Hematopoietic multipotent progenitor cell treated with erythropoietin and hydrocortisone succinate and interleukin-3 and kit ligand, for 4 days (in vitro differentiated cells): Measurements from ENCODE around the gene PAQR5.
A peak's percentile ranks its signal among the peaks of the same experiment; 100 is the strongest.
"Not testable (repeated sequence)": the region's sequence is repeated elsewhere in the genome, so short reads cannot be mapped to it uniquely, and the experiment has no call there.

Experiments used
- DNase-seq: peaks from one replicate; pipeline ENCODE4 v3.0.0-alpha.2; 2015

The PAQR5 gene

GRCh38 chr15:69358850-69359249 lies 60.1 kb downstream of the PAQR5 start:
- DNase-seq, result no peak

GRCh38 chr15:69359722-69360121 lies 61.0 kb downstream of the PAQR5 start:
- peak; percentile 58 for DNase-seq

- DNase-seq, result no peak
These were observed 61.9 kb downstream of the PAQR5 start for GRCh38 chr15:69360642-69361041.

- no peak for DNase-seq
These were observed 68.5 kb downstream of the PAQR5 start for GRCh38 chr15:69367236-69367635.

GRCh38 chr15:69369631-69370030 lies 70.9 kb downstream of the PAQR5 start:
- no peak for DNase-seq

- DNase-seq, result no peak
These were observed 74.7 kb downstream of the PAQR5 start for GRCh38 chr15:69373406-69373805.

- DNase-seq, result peak; percentile 57
These were observed 76.6 kb downstream of the PAQR5 start for GRCh38 chr15:69375151-69375790.

- DNase-seq, result no peak
These were observed 78.7 kb downstream of the PAQR5 start for GRCh38 chr15:69377216-69377970.

GRCh38 chr15:69380100-69380725 lies 81.5 kb downstream of the PAQR5 start:
- peak; percentile 28 for DNase-seq

GRCh38 chr15:69380726-69381105 lies 82.0 kb downstream of the PAQR5 start:
- no peak for DNase-seq

- DNase-seq, result not testable (repeated sequence)
These were observed 83.5 kb downstream of the PAQR5 start for GRCh38 chr15:69382176-69382575.

- DNase-seq, result not testable (repeated sequence)
These were observed 85.4 kb downstream of the PAQR5 start for GRCh38 chr15:69384066-69384465.

- DNase-seq, result no peak
These were observed 86.2 kb downstream of the PAQR5 start for GRCh38 chr15:69384626-69385598.

GRCh38 chr15:69385831-69386230 lies 87.1 kb downstream of the PAQR5 start:
- DNase-seq, result no peak

GRCh38 chr15:69386284-69386683 lies 87.6 kb downstream of the PAQR5 start:
- DNase-seq, result no peak

- no peak for DNase-seq
These were observed 89.6 kb downstream of the PAQR5 start for GRCh38 chr15:69388260-69388705.

GRCh38 chr15:69389426-69389825 lies 90.7 kb downstream of the PAQR5 start:
- DNase-seq, result no peak

- no peak for DNase-seq
These were observed 91.9 kb downstream of the PAQR5 start for GRCh38 chr15:69390575-69390974.

GRCh38 chr15:69391046-69391757 lies 92.5 kb downstream of the PAQR5 start:
- DNase-seq, result no peak

- DNase-seq, result no peak
These were observed 93.6 kb downstream of the PAQR5 start for GRCh38 chr15:69392352-69392751.

- no peak for DNase-seq
These were observed 95.2 kb downstream of the PAQR5 start for GRCh38 chr15:69393831-69394491.
